Measurements from ENCODE around the gene STK11IP. TPM values are rescaled to one million over a fixed set of nuclear protein-coding genes. Genes with fewer than 3 reads are reported as not detected.

STK11IP gene
- total RNA-seq, 1 experiment from 2014 or later = 39.9 TPM

DNA sequence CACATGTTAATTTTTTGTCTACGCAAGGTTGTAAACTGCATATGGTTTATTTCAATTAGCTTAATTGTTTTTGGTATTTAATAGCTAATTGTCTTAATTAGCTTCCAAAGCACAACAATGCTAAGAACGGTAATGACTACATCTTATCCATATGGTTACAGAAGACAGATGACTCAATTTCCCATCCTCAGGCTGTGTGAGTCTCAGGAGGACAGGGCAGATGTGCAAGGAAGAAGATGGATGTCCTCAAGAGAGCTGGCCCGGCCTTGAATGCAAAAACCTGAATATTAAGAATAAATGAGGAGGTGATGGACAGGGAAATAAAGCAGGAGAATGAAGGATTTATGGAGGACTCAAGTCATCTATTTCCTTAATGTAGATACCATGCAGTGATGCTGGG is 61.2 kb downstream of the STK11IP start (continued):
- TF ChIP-seq, protein P1, sequence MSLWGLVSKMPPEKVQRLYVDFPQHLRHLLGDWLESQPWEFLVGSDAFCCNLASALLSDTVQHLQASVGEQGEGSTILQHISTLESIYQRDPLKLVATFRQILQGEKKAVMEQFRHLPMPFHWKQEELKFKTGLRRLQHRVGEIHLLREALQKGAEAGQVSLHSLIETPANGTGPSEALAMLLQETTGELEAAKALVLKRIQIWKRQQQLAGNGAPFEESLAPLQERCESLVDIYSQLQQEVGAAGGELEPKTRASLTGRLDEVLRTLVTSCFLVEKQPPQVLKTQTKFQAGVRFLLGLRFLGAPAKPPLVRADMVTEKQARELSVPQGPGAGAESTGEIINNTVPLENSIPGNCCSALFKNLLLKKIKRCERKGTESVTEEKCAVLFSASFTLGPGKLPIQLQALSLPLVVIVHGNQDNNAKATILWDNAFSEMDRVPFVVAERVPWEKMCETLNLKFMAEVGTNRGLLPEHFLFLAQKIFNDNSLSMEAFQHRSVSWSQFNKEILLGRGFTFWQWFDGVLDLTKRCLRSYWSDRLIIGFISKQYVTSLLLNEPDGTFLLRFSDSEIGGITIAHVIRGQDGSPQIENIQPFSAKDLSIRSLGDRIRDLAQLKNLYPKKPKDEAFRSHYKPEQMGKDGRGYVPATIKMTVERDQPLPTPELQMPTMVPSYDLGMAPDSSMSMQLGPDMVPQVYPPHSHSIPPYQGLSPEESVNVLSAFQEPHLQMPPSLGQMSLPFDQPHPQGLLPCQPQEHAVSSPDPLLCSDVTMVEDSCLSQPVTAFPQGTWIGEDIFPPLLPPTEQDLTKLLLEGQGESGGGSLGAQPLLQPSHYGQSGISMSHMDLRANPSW (CRISPR knock-in tag; conservative IDR thresholded peaks at IDR 0.05; ENCODE audit: low read depth) = no peak

DNA sequence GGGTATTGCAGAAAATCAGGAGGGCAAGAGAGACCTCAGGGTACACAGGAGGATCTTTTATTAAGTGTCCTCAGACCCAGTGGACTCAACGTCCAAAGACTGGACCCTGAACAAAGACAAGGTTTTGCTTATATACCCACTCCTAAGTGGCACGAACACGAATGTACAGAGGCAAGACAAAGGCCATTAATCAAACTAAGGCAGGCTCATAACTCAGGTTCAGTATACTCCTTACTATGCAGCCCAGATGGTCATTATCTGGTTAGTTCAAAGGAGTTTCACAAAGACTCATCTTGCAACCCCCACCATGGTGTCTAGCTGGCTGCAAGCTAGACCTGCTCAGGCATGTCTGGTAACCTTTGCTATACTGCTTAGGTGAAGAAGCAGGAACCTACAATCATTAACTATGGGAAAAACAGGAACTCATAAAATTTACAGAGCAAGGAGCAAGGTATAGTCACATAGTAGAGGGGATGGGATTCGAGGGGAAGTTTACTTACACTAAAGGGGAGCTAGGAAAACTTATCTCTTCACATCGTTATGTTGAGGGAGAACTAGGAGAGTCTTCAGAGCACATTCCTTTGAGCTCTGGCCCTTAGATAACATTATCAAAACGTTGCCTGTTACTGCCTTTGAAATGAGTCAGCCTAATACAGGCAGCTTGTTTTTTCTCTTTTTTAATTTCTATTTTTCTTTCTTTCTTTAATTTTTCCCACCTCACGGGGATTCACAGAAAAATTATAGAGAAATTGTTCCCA is 63.7 kb downstream of the STK11IP start:
- DNase-seq (ENCODE audit: low spot score) (no peak), ATAC-seq (no peak)
- TF ChIP-seq, protein P2, sequence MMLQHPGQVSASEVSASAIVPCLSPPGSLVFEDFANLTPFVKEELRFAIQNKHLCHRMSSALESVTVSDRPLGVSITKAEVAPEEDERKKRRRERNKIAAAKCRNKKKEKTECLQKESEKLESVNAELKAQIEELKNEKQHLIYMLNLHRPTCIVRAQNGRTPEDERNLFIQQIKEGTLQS (CRISPR knock-in tag; conservative IDR thresholded peaks at IDR 0.05) = no peak
- TF ChIP-seq CREB1 (CRISPR knock-in tag; IDR thresholded peaks at IDR 0.05) (no peak), IRF2 (CRISPR knock-in tag; IDR thresholded peaks at IDR 0.05; ENCODE audit: borderline replicate concordance, low read depth) (no peak), FOXP1 (CRISPR knock-in tag; IDR thresholded peaks at IDR 0.05; ENCODE audit: borderline replicate concordance) (no peak), ZNF317 (CRISPR knock-in tag; IDR thresholded peaks at IDR 0.05; ENCODE audit: borderline replicate concordance, low read depth) (no peak), ZNF671 (CRISPR knock-in tag; IDR thresholded peaks at IDR 0.05) (no peak), GRHL2 (CRISPR knock-in tag; IDR thresholded peaks at IDR 0.05; ENCODE audit: insufficient replicate concordance, severe bottlenecking) (no peak), KAT7 (CRISPR knock-in tag; IDR thresholded peaks at IDR 0.05; ENCODE audit: borderline replicate concordance) (no peak), RORB (CRISPR knock-in tag; IDR thresholded peaks at IDR 0.05) (no peak), OVOL2 (CRISPR knock-in tag; IDR thresholded peaks at IDR 0.05; ENCODE audit: borderline replicate concordance) (no peak), ZNF396 (CRISPR knock-in tag; IDR thresholded peaks at IDR 0.05; ENCODE audit: borderline replicate concordance) (no peak), ESRRA (CRISPR knock-in tag; IDR thresholded peaks at IDR 0.05; ENCODE audit: borderline replicate concordance) (no peak), SMAD3 (CRISPR knock-in tag; IDR thresholded peaks at IDR 0.05; ENCODE audit: borderline replicate concordance) (no peak), JAZF1 (CRISPR knock-in tag; IDR thresholded peaks at IDR 0.05) (no peak)
- TF ChIP-seq, protein P3, sequence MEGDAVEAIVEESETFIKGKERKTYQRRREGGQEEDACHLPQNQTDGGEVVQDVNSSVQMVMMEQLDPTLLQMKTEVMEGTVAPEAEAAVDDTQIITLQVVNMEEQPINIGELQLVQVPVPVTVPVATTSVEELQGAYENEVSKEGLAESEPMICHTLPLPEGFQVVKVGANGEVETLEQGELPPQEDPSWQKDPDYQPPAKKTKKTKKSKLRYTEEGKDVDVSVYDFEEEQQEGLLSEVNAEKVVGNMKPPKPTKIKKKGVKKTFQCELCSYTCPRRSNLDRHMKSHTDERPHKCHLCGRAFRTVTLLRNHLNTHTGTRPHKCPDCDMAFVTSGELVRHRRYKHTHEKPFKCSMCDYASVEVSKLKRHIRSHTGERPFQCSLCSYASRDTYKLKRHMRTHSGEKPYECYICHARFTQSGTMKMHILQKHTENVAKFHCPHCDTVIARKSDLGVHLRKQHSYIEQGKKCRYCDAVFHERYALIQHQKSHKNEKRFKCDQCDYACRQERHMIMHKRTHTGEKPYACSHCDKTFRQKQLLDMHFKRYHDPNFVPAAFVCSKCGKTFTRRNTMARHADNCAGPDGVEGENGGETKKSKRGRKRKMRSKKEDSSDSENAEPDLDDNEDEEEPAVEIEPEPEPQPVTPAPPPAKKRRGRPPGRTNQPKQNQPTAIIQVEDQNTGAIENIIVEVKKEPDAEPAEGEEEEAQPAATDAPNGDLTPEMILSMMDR (IDR thresholded peaks at IDR 0.05) = no peak
- TF ChIP-seq, protein P4, sequence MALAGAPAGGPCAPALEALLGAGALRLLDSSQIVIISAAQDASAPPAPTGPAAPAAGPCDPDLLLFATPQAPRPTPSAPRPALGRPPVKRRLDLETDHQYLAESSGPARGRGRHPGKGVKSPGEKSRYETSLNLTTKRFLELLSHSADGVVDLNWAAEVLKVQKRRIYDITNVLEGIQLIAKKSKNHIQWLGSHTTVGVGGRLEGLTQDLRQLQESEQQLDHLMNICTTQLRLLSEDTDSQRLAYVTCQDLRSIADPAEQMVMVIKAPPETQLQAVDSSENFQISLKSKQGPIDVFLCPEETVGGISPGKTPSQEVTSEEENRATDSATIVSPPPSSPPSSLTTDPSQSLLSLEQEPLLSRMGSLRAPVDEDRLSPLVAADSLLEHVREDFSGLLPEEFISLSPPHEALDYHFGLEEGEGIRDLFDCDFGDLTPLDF (CRISPR knock-in tag; IDR thresholded peaks at IDR 0.05) = no peak
- TF ChIP-seq, protein P5, sequence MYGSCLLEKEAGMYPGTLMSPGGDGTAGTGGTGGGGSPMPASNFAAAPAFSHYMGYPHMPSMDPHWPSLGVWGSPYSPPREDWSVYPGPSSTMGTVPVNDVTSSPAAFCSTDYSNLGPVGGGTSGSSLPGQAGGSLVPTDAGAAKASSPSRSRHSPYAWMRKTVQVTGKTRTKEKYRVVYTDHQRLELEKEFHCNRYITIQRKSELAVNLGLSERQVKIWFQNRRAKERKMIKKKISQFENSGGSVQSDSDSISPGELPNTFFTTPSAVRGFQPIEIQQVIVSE (CRISPR knock-in tag; IDR thresholded peaks at IDR 0.05; ENCODE audit: borderline replicate concordance) = no peak
- TF ChIP-seq, protein P6, sequence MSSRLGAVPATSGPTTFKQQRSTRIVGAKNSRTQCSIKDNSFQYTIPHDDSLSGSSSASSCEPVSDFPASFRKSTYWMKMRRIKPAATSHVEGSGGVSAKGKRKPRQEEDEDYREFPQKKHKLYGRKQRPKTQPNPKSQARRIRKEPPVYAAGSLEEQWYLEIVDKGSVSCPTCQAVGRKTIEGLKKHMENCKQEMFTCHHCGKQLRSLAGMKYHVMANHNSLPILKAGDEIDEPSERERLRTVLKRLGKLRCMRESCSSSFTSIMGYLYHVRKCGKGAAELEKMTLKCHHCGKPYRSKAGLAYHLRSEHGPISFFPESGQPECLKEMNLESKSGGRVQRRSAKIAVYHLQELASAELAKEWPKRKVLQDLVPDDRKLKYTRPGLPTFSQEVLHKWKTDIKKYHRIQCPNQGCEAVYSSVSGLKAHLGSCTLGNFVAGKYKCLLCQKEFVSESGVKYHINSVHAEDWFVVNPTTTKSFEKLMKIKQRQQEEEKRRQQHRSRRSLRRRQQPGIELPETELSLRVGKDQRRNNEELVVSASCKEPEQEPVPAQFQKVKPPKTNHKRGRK (CRISPR knock-in tag; IDR thresholded peaks at IDR 0.05; ENCODE audit: borderline replicate concordance) = no peak
- Mint-ChIP-seq H3K9me3 (peaks cover 44% of the 10 kb centered on the region), H3K4me1 (peaks cover 16% of the 10 kb centered on the region), H3K4me3 (no peak overlapping the region), H3K27me3 (ENCODE audit: low read depth) (peaks cover 21% of the 10 kb centered on the region), H3K36me3 (peaks cover 14% of the 10 kb centered on the region), H3K27ac (no peak overlapping the region)
- ChIA-PET CTCF (no interaction called here), POLR2A (no interaction called here)
